Inflammatory macrophage (primary cell): ENCODE results near the gene ARHGAP4.

Experiments used
- DNase-seq, 2 donors: peaks; one replicate each; pipeline ENCODE4 v3.0.0-alpha.2; 2020 to 2022

Gene ARHGAP4

DNA sequence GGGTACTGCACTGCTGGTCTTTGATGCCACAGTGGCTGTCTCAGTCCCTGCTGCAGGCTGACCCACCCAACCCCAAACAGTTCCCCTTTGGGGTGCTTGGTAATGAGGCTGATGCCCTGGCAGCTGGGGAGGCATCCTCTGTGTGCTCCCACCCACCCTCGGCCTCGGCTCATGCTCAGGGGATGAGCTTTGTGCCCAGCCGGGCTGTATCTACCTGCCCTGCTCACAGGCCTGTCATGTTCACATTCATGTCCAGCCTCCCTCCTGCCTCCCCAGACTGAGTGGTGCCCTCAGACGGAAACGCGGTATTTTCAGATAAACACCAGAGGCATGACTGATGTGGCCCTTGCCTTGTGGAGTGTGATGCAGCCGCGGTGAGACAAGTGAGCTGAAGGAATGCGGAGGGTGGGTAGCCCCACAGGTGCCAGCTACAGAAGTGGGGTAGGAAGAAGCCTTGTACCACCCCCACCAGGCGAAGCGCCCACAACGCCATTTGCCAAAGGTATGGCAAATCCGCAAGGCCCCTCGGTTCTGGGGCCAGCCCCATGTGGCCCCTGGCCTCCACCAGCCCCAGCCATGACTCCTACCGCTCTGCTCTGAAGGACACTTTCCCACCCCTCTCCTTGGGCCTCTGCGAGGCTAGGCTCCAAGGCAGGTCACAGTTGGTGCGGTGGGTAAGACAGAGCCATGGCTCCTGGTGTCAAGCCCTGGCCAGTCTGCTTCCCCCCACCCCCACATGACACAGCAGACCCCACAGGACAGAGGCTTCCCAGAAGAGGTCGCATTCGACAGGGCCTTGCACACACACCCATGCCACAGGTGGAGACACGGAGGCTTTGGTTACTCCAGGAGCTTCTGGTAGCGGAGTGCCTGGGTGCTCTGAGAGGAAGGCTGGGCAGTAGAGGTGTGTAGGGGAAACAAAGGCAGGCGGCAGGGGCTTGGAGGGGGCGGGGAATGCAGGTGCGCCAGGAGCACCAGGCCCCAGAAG lies 20.2 kb upstream of the ARHGAP4 start:
- no peak for DNase-seq

GRCh38 chrX:153944800-153945150 lies 18.7 kb upstream of the ARHGAP4 start:
- DNase-seq, result no peak

GRCh38 chrX:153944140-153944799 lies 18.2 kb upstream of the ARHGAP4 start, which contains the start of gene RENBP:
RENBP (minus strand) TSS chrX:153944643; CDS start chrX:153944610, 33 bp downstream.
- peak; percentile 62 to 74 for DNase-seq

GRCh38 chrX:153941336-153942252 lies 15.5 kb upstream of the ARHGAP4 start:
- no peak for DNase-seq

GRCh38 chrX:153939573-153939972 lies 13.5 kb upstream of the ARHGAP4 start:
- no peak for DNase-seq

GRCh38 chrX:153938226-153938786 lies 12.2 kb upstream of the ARHGAP4 start:
- DNase-seq, result no peak

DNA sequence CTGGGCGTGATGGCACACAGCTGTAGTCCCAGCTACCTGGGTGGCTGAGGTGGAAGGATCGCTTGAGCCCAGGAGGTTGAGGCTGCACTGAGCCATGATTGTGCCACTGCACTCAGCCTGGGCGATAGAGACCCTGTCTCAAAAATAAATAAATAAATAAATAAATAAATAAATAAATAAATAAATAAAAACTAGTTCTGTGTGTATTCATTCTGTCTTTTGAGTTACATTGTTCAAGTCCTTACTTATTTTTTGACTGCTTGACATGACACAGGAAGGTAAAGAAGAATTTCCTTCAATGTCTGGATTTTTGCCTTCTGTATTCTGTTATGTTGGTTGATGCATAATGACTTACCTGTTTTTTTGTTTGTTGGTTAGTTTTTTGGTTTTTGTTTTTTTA lies 11.0 kb upstream of the ARHGAP4 start:
- DNase-seq, result no peak

DNA sequence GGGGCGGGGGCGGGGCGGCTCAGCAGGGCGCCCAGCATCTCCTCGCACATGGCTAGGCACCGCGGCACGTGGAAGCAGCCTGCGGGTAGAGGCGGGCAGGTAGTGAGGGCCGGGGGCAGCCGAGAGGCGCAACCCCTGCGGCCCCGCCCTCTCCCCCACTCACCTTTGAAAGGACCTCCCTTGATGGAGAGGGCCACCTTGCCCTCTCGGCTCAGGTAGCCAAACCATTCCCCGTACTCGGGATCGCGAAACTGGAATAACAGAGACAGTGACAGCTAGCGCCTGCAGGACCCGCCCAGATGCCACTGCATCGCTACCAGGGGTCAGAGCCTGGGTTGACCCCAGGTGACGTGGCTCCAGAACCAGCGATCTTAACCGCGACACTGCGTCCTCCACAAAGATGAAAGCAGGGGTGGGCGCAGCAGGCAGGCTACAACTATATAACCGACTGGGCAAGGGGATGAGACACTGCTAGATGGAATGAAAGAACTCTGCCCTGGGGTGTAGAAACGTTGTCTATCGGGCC lies 9.3 kb upstream of the ARHGAP4 start:
- peak in 1 of 2 donors; percentile 3 for DNase-seq

- peak; percentile 64 to 82 for DNase-seq
These were observed 8.8 kb upstream of the ARHGAP4 start, which contains the start of gene NAA10 for GRCh38 chrX:153934762-153935325. NAA10 (minus strand) TSS chrX:153935037; CDS start chrX:153934904, 133 bp downstream.

DNA sequence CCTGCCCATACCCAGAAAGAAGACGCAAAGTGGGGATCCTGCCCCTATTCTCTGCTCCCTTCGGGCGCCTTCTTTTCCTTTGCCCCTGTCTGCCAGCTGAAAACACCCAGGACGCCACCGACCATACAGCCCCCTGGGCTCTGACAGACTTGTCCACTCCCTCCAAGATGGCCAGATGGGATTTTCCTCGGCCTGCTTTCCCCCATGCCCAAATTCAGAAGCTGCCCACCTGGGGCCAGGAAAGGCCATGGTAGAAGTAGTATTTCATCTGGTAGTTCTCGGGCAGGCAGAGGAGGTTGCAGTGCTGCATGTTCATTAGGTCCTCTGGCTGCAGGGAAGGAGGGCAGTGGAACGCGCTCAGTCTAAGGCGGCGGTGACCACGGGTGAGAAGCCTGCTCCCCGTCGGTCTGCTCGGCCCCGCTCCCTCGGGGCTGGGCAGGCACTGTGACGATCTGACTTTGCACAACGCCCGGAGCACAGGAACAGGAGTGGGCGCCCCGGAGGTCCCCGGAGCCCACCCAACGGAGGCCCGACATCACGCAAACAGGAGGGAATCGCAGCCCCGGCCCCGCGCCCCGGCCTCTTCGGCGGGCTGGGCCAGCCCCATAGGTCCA lies 8.2 kb upstream of the ARHGAP4 start:
- no peak for DNase-seq

DNA sequence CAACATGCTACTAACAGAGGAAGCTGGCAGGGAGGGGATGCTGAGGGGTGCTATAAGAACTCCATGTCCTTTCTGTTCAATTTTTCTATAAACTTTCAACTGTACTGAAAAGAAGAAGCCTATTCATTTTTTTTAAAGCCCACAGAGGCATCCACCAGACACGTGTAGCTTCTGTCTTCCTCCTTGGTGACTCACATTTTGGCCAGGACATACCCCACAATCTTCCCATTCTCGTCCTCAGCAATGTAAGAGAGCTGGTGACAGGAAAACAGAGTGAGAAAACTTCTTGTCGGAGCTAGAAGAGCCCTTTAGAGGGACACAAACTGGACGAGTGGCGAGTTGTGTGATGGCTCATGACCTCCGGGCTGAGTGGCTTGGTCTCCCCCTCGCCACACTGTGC lies 7.7 kb upstream of the ARHGAP4 start:
- DNase-seq, result peak; percentile 36 to 48

GRCh38 chrX:153932220-153932915 lies 6.3 kb upstream of the ARHGAP4 start:
- no peak for DNase-seq

DNA sequence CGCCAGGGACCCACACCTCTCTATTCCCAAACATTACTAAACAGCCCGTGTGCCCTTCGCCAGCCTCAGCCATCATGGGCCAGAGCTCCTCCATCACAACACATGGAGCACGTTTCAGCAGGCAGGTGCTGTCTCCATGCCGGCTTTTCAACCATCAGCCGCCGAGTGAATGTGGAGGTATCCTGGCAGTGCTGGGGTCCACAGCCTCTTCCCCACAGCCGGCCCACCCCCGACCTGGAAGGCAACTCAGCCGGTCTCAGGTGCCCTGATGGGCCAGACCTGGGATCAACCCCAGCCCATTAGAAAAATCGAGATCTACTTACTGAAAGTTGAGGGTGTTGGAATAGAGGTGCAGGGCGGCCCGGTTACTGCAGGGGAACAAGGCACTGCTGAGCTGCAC lies 5.7 kb upstream of the ARHGAP4 start:
- DNase-seq, result no peak

- no peak for DNase-seq
These were observed 5.1 kb upstream of the ARHGAP4 start for GRCh38 chrX:153931151-153931550.

DNA sequence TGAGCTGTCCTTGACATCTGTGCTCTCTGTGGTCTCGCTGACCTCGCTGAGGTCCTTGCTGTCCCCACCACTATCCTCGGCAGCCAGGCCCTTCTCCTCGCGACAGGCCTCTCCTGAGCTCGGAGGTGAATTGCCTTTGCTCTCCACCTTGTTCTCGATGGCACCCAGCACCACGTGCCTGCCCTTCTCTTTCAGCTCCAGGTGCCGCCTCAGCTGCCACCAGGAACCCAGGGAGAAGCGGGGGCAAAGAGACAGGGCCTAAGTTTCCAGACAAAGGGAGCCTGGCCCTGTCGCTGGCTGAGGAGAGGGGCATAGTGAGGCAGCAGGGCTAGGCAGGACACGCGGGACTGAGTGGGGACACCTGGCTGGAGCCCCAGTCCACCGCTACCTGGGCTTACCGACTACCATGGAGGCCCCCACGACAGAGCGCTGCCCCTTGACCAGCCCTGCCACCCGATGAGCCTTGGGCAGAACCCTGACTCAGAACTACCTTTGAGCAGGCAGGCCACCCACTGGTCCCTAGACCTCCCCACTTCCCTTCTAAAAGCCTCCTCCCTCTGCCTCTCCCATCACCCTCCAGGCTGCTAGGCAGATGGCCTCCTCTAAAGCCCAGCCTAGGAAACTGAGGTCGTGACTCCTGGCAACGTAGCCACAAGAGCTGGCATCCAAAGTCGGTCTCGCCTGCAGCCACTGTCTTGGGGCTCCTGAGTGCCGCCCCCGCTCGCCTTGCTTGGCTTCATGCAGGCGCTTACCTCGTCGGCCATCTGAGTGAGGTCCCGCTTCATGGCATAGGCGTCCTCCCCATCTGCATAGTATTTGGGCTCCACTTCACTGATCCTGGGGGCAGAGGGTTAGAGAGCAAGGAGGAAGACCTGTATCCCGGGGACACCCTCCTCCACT lies 4.2 kb upstream of the ARHGAP4 start:
- no peak for DNase-seq

DNA sequence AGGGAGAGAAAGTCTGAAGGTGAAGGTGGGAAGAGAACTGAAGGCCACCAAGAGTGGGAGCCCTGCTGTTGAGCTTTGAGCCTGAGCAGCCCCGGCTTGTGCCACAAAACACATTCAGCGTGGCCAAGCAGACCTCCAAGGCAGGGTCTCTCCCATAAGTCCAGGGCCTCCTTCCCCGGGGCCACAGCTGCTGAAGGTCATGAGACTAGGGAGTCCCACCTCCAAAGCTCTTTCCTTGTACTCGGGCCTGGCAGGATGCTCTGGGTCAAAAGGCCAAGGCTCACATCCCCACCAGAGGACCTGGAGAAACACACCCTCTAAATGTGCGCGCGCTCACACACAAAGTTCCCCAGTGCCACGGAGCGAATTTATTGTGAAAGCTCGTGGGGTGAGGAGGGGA lies 3.5 kb upstream of the ARHGAP4 start:
- DNase-seq, result no peak

- peak in 1 of 2 donors; percentile 12 for DNase-seq
These were observed 2.8 kb upstream of the ARHGAP4 start for GRCh38 chrX:153928846-153929245.

GRCh38 chrX:153927922-153928760 lies 2.1 kb upstream of the ARHGAP4 start:
- DNase-seq, result peak; percentile 96 to 97

GRCh38 chrX:153927672-153927921 lies 1.5 kb upstream of the ARHGAP4 start:
- DNase-seq, result no peak
